OCI-LY1 (cell line): ENCODE results near the gene ANKRD53.

Experiments
- H2AFZ ChIP-seq: fragments of 200-600 bp; sonication (generic), shearing (Covaris generic); 2 replicates; pipeline ENCODE4 v1.6.0; 2014; ENCODE audit warnings: antibody characterized with exemption, mild to moderate bottlenecking, low read length
- H3F3A ChIP-seq: fragments of 200-600 bp; sonication (generic), shearing (Covaris generic); 2 replicates; pipeline ENCODE4 v1.6.0; 2014; ENCODE audit warnings: mild to moderate bottlenecking, antibody characterized with exemption, low read length, moderate library complexity; ENCODE audit not compliant: insufficient read depth
- H3K27ac ChIP-seq: fragments of 200-600 bp; sonication (generic); 2 replicates; pipeline ENCODE4 v1.5.1; 2014; ENCODE audit warnings: low read length, mixed run types, mild to moderate bottlenecking, low read depth; ENCODE audit not compliant: poor library complexity, severe bottlenecking
- H3K27me3 ChIP-seq: fragments of 200-600 bp; sonication (generic); 2 replicates; pipeline ENCODE4 v1.6.0; 2014; ENCODE audit warnings: antibody characterized with exemption, mild to moderate bottlenecking, low read length, moderate library complexity; ENCODE audit not compliant: insufficient read depth
- H3K36me3 ChIP-seq: fragments of 200-600 bp; sonication (generic); 2 replicates; pipeline ENCODE4 v1.6.1; 2014; ENCODE audit warnings: mild to moderate bottlenecking, antibody characterized with exemption, low read length, moderate library complexity, mixed read lengths; ENCODE audit not compliant: insufficient read depth
- H3K4me1 ChIP-seq: fragments of 200-600 bp; sonication (generic); 2 replicates; pipeline ENCODE4 v1.5.1; 2014; ENCODE audit warnings: mild to moderate bottlenecking, low read length, moderate library complexity; ENCODE audit not compliant: insufficient read depth, severe bottlenecking
- H3K4me2 ChIP-seq: fragments of 200-600 bp; sonication (generic), shearing (Covaris generic); 2 replicates; pipeline ENCODE4 v1.6.1; 2014; ENCODE audit warnings: low read length
- H3K4me3 ChIP-seq: fragments of 200-600 bp; sonication (generic); 2 replicates; pipeline ENCODE4 v1.5.1; 2014; ENCODE audit warnings: low read length, low read depth, mild to moderate bottlenecking, mixed read lengths; ENCODE audit not compliant: poor library complexity, severe bottlenecking
- H3K79me2 ChIP-seq: fragments of 200-600 bp; shearing (Covaris generic); 2 replicates; pipeline ENCODE4 v1.6.1; 2016; ENCODE audit warnings: mixed run types, low read length, mixed read lengths; ENCODE audit not compliant: insufficient read depth
- H3K9ac ChIP-seq: fragments of 200-600 bp; sonication (generic), shearing (Covaris generic); 2 replicates; pipeline ENCODE4 v1.6.1; 2014; ENCODE audit warnings: mild to moderate bottlenecking, low read length, mixed read lengths
- H3K9me2 ChIP-seq: fragments of 200-600 bp; sonication (generic), shearing (Covaris generic); 2 replicates; pipeline ENCODE4 v1.6.1; 2014; ENCODE audit warnings: low read depth, mild to moderate bottlenecking, low read length, mixed read lengths
- H3K9me3 ChIP-seq: fragments of 200-600 bp; shearing (Covaris generic); 2 replicates; pipeline ENCODE4 v1.6.1; 2014; ENCODE audit warnings: low read length, mixed read lengths
- H4K20me1 ChIP-seq: fragments of 200-600 bp; sonication (generic), shearing (Covaris generic); 2 replicates; pipeline ENCODE4 v1.6.0; 2016; ENCODE audit warnings: mild to moderate bottlenecking, low read length; ENCODE audit not compliant: insufficient read depth
- EZH2 ChIP-seq: fragments of 200-600 bp; sonication (generic), shearing (Covaris generic); IDR thresholded peaks from 2 replicates; pipeline ENCODE4 v1.8.0; 2017; ENCODE audit warnings: borderline replicate concordance, mixed run types, mild to moderate bottlenecking, antibody characterized with exemption, low read length, moderate library complexity, mixed read lengths
- TF ChIP-seq, protein P1 (sequence below): fragments of 200-600 bp; sonication (generic), shearing (Covaris generic); IDR thresholded peaks from 2 replicates; pipeline ENCODE4 v1.5.1; 2017; ENCODE audit warnings: mild to moderate bottlenecking, antibody characterized with exemption, low read length, moderate library complexity, mixed read lengths

The ANKRD53 gene

DNA sequence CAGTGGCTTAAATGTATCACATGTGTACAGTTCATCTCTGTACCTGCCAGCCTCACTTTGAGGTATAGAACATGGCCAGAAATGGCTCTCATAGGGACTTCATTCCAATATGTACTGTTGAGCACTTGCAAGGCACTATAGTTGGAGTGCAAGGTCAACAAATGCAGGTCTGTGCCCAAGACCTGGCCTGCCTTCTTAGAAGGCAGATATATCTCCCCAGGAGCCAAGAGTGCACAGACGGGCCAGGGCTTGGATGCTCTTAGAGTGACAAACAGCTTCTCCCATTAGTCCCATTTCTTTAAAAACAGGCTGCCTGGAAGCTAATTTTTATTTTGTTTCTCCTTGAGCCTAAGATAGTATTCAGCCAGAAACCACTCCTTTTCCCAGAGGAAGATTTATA is 9.0 kb downstream of the ANKRD53 start:
- no peak overlapping the region for H3K4me2 ChIP-seq
- no peaks in the 10 kb centered on the region for H3K9me3 ChIP-seq
- H2AFZ ChIP-seq = no peak overlapping the region
- TF ChIP-seq EZH2 = no peak
- TF ChIP-seq, protein P1, sequence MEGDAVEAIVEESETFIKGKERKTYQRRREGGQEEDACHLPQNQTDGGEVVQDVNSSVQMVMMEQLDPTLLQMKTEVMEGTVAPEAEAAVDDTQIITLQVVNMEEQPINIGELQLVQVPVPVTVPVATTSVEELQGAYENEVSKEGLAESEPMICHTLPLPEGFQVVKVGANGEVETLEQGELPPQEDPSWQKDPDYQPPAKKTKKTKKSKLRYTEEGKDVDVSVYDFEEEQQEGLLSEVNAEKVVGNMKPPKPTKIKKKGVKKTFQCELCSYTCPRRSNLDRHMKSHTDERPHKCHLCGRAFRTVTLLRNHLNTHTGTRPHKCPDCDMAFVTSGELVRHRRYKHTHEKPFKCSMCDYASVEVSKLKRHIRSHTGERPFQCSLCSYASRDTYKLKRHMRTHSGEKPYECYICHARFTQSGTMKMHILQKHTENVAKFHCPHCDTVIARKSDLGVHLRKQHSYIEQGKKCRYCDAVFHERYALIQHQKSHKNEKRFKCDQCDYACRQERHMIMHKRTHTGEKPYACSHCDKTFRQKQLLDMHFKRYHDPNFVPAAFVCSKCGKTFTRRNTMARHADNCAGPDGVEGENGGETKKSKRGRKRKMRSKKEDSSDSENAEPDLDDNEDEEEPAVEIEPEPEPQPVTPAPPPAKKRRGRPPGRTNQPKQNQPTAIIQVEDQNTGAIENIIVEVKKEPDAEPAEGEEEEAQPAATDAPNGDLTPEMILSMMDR = no peak
- H3K79me2 ChIP-seq = no peaks in the 10 kb centered on the region
- peaks cover 67% of the 10 kb centered on the region for H3K36me3 ChIP-seq
- H3K4me1 ChIP-seq = peaks cover 6% of the 10 kb centered on the region
- H3K9me2 ChIP-seq = no peaks in the 10 kb centered on the region
- no peaks in the 10 kb centered on the region for H4K20me1 ChIP-seq
- no peaks in the 10 kb centered on the region for H3K27me3 ChIP-seq
- H3K27ac ChIP-seq = no peak overlapping the region
- H3F3A ChIP-seq = no peaks in the 10 kb centered on the region
- H3K4me3 ChIP-seq = no peak overlapping the region
- H3K9ac ChIP-seq = no peak overlapping the region

DNA sequence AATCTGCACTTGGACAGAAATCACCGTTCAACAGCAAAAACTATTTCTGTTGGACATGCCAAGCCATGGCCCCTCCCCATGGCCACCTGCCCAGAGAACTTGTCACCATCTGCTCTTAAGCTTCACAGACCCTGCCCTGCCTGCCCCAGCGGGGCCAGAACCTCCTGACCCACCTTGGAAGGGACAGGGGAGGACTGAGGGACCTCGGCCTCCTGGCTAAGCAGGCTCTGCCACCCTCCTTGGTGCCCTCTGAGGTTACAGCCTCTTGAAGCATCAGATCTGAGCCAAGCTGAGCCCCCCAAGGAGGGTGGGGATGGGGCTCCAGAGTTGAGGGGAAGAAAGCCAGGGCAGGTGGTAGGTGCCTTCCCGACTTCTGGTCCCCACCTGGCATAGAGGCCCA is 9.7 kb downstream of the ANKRD53 start:
- Histone ChIP-seq H3K36me3 (peaks cover 67% of the 10 kb centered on the region), H3K9me2 (no peaks in the 10 kb centered on the region)
- TF ChIP-seq EZH2 = no peak
- TF ChIP-seq, protein P1 = no peak

DNA sequence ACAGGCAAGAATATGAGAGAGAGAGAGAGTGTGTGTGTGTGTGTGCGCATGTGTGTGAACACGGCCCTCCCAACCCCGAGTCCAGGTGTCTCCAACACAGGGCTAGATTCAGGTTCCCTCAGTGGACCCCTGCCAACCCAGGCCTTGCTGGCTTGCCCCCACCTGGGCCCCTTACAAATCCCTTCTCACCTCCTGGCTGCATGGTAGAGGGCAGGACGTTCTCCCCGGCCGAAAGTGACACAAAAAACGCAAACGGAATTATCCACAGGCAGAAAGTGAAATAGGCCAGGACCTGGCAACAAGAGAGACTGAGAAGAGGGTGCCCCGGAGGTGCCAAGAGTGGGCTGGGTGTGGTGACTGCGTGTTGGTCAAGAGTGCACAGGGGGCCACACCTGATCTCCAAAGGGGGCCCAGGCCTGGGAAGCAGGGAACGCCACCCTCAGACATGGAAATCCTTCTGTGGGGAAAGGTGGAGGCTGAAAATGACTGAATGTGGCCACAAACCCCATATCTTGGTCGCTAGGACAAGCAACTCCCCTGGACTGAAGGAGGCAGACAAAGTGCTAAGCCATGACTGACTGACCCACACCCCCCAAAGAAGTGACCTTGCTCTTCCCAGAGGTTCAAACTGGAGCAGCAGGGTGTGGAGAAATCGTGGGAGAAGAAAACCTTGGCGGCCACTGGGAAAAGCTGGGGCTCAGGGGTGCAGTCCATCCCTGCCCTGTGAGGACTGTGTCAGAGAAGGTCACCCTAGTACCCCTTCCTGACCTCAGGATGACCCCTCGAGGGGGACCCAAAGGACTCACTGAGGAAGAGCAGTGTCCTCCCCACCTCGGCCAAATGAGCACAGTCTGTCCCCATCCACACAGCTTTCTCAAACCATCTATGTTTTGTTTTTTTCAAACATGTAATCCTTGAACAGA is 10.6 kb downstream of the ANKRD53 start:
- Histone ChIP-seq H3K4me2 (no peak overlapping the region), H3K4me3 (no peak overlapping the region), H3K27me3 (no peaks in the 10 kb centered on the region), H3K36me3 (peaks cover 67% of the 10 kb centered on the region), H3K4me1 (peaks cover 20% of the 10 kb centered on the region), H4K20me1 (no peaks in the 10 kb centered on the region), H3F3A (no peaks in the 10 kb centered on the region), H3K9me2 (no peaks in the 10 kb centered on the region), H3K9me3 (no peaks in the 10 kb centered on the region), H3K9ac (no peak overlapping the region), H3K79me2 (peaks cover 4% of the 10 kb centered on the region), H3K27ac (no peak overlapping the region), H2AFZ (no peak overlapping the region)
- no peak for TF ChIP-seq EZH2
- TF ChIP-seq, protein P1 = no peak

More for the DNA sequence above, 9.7 kb downstream of the ANKRD53 start:
- no peaks in the 10 kb centered on the region for H3K79me2 ChIP-seq
- no peak overlapping the region for H3K4me2 ChIP-seq
- no peak overlapping the region for H3K27ac ChIP-seq
- H3F3A ChIP-seq = no peaks in the 10 kb centered on the region
- H3K4me3 ChIP-seq = no peak overlapping the region
- no peaks in the 10 kb centered on the region for H3K9me3 ChIP-seq
- H3K27me3 ChIP-seq = no peaks in the 10 kb centered on the region
- peaks cover 12% of the 10 kb centered on the region for H3K4me1 ChIP-seq
- H2AFZ ChIP-seq = no peak overlapping the region
- H4K20me1 ChIP-seq = no peaks in the 10 kb centered on the region
- no peak overlapping the region for H3K9ac ChIP-seq
